SKM-1 (cell line): ENCODE results near the gene RAB3D.
A peak's percentile ranks its signal among the peaks of the same experiment; 100 is the strongest.

Source experiments
- DNase-seq: peaks from one replicate; lab custom pipeline; 2025; ENCODE audit not compliant: unreplicated experiment; lab: John Stamatoyannopoulos, UW

RAB3D gene

DNA sequence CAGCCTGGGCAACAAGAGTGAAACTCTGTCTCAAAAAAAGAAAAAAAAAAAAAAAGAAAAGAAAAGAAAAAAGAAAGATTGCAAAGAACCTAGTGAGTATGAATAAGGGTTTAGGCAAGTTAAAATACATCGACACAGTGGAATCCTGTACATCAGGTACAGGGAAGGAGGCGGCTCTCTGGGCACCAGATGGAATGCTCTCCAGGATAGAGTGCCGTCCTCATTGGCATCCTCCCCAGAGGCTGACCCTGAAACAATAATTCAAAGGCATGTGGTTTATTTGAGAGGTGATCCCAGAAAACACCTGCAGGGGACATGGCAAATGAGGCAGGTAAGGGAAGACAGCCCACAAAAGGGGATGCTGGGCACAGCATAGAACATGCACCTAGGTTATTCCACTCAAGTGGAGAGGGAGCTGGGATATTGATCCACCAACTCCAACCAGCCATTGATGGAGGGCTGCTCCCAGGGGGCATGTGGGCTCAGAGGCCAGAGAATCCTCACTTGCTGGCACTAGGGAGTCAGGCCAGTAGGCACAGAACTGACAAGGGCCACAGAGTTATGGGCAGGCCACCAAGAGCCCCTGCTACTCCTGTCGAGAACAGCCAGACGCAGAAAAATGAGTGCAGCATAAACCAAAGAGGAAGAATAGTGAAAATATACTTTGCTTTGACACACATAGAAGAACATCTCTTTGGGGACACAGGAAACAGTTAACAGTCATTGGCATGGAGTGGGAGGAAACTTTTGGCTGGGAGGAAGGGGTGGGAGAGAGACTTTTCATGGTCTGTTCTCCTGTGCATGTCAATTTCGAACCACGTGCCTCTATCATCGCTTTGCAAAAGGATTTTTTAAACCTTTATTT, 39.3 kb downstream of the RAB3D start:
- DNase-seq = no peak

- DNase-seq = peak; percentile 29
Measured at GRCh38 chr19:11296264-11296663, 43.2 kb downstream of the RAB3D start.

DNA sequence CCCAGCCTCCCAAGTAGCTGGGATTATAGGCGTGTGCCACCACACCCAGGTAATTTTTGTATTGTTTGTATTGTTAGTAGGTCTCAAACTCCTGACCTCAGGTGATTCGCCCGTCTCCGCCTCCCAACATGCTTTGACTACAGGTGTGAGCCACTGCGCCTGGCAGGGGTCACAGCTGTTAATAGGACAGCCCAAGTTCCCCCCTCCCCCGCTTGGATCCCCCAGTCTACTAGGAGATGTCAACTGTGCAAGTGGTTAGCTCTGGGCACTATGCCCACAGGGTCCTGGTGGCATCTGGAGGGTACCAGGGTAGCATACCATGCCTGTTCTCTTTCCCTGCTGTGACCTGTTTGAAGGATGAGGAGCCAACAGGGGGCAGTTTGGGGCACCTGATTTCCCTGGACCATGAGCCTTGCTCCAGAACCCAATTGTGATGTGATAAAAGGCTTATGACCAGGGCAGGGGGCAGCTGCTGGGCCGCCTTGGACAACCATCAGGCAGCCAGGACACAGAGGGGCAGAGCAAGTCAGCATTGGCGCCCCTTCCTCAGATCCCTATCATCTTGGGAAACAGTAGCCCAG, 43.7 kb downstream of the RAB3D start, which contains the start of gene TSPAN16:
Gene TSPAN16 (plus strand): TSS at position 496 of the 581 bp plus-strand sequence. CDS start 138 bp downstream, outside the sequence.
- DNase-seq = no peak

DNA sequence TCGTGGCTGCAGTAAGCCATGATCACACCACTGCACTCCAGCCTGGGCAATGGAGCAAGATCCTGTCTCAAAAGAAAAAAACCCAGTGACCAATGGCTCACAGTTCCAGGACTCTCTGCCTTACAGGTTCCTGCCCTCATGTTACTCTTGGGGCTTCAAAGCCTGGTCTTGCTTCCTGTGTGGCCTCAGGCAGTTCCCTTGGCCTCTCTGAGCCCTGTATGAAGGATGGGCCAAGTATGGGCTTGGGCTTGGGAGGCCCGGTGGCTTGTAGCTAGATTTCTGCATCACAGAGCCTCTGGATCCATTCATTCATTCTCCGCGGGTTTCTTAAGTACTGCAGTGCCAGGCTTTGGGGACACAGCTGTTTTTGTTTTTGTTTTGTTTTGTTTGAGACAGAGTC, 44.3 kb downstream of the RAB3D start:
- no peak for DNase-seq

GRCh38 chr19:11293433-11294389, 45.7 kb downstream of the RAB3D start:
- peak; percentile 91 for DNase-seq

- DNase-seq = no peak
Measured at GRCh38 chr19:11291991-11292390, 47.5 kb downstream of the RAB3D start.

DNA sequence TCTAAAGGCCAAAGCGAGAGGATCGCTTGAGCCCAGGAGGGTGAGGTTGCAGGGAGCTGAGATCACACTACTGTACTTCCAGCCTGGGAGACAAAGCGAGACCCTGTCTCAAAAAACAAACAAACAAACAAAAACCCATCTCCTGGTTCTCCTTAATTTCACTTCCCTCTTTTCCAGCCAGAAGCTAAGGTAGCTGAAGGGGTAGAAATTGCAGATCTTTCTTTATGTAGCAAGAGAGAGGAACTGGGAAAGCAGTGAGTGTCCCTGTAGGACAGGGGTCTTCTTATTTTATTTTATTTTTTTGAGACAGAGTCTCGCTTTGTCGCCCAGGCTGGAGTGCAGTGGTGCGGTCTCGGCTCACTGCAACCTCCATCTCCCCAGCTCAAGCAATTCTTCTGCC, 48.0 kb downstream of the RAB3D start:
- no peak for DNase-seq

- DNase-seq = no peak
Measured at GRCh38 chr19:11290256-11290655, 49.2 kb downstream of the RAB3D start.

DNA sequence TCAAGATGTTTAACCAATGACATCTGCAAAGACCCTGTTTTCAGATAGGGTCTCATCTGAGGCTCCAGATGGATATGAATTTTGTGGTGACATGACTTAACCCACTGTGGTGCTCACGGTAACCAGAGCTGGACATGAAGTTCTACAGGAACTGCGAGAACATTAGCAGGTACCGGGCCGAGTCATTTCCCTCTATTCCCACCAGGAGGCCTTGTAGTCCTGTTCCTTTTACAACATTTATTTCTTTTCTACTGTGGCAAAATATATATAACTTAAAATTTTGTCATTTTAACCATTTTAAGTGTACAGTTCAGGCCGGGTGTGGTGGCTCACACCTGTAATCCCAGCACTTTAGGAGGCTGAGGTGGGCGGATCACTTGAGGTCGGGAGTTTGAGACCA, 51.1 kb downstream of the RAB3D start:
- peak; percentile 5 for DNase-seq

GRCh38 chr19:11286312-11286974, 53.0 kb downstream of the RAB3D start:
- DNase-seq = no peak

GRCh38 chr19:11284515-11284914, 54.9 kb downstream of the RAB3D start:
- no peak for DNase-seq

DNA sequence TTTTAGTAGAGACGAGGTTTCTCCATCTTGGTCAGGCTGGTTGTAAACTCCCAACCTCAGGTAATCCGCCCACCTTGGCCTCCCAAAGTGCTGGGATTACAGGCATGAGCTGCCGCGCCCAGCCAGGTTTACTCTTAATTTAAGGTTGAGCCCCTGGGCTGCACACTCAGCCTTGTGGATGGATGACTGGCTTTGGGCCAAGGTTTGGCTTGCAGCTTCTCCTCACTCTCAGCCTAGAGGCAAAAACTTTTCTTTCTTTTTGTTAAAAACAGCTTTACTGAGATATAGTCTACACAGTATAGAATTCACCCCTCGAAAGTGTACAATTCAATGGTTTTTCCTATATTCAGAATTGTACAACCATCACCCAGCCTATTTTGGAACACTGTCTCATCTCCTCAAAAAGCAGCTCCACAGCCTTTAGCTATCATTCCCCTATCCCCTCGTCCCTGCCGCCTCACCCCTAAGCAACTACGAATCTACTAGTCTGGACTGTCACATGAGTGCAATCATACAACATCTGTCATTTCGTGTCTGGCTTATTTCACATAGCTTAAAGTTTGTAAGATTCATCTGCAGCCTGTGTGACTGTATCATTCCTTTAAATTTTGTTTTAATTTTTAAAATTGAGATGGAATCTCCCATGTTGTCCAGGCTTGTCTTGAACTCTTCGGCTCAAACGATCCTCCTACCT, 58.0 kb downstream of the RAB3D start:
- no peak for DNase-seq

DNA sequence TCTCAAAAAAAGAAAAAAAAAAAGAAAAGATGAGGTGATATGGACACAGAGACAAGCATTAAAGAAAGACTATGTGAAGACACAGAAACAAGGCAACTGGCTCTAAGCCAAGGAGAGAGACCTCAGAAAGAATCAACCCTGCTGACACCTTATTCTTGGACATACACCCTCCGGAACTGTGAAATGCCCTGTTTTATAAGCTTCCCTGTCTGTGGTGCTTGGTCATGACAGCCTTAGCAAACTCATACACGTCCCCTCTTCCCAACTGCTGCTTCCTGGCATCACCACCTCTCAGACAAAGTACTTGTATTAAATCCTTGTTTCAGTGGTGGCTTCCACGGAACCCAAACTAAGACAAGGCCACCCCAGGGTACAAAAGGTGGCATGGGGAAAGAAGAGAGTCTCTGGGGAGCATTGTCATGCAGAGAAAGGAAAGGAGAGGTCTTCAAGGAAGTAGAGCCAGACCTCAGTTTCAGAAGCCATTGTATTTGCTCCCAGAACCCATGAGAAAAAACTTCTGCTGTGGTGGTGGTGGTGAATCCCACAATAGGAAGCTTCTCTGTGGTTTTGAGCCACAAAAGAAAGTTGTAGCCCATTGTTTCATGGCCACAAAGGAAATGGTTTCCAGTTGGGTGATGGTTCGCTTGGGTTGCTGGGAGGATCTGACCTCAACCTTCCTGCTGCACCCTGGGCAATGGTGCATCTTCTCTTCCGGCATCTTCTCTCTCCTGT, 59.8 kb downstream of the RAB3D start:
- DNase-seq = peak; percentile 58

- no peak for DNase-seq
Measured at GRCh38 chr19:11278670-11279069, 60.8 kb downstream of the RAB3D start.

- DNase-seq = no peak
Measured at GRCh38 chr19:11274533-11275086, 64.8 kb downstream of the RAB3D start.

- no peak for DNase-seq
Measured at GRCh38 chr19:11273989-11274388, 65.5 kb downstream of the RAB3D start.

- DNase-seq = no peak
Measured at GRCh38 chr19:11273296-11273695, 66.2 kb downstream of the RAB3D start.
